K562 (cell line): ENCODE data around the gene ZNF785. TPM values are rescaled to one million over a fixed set of nuclear protein-coding genes. Genes with fewer than 3 reads are reported as not detected.

ENCODE experiments used
- ATAC-seq: fragments of 200-7000 bp; cut with Tn5 transposase; 3 replicates; pipeline ENCODE4 v1.9.1; 2020; ENCODE audit warnings: moderate library complexity
- BruUV-seq: library from RNA; stranded (reverse); fragments of 400-500 nt; replicated peaks from 2 replicates; lab custom pipeline; 2021; lab: Mats Ljungman, UMichigan
- CTCF ChIA-PET: fragments of 300-600 bp; formaldehyde crosslinking; extraction: SDS; loops from one replicate; lab custom pipeline; 2021; ENCODE audit warnings: low intra/inter-chr PET ratio; lab: Yijun Ruan, JAX
- POLR2A ChIA-PET: fragments of 300-600, 350-650 bp; sonication (Branson Sonifier 250); formaldehyde crosslinking; extraction: SDS; loops from one replicate; lab custom pipeline; 2021; ENCODE audit warnings: antibody characterized with exemption, inconsistent platforms; lab: Yijun Ruan, JAX
- DNase-seq, 4 experiments: peaks; one replicate each; pipeline versions ENCODE4 v3.0.0 to v3.0.0-alpha.2; 2011 to 2018; ENCODE audit warnings: low spot score in 3 of 4, mixed read lengths in 3 of 4; ENCODE audit errors: extremely low read depth in 1 of 4
- FAIRE-seq: peaks from 2 replicates; lab custom pipeline; 2011; peaks lifted over from hg19 to GRCh38; lab: Jason Lieb, UNC
- H2AFZ ChIP-seq: 2 replicates; pipeline ENCODE4 v1.6.0; 2011; ENCODE audit warnings: low read depth, low read length, control low read depth, inconsistent platforms
- H3K27ac ChIP-seq: fragments of 200-600 bp; 3 replicates; pipeline ENCODE4 v1.8.0; 2011; ENCODE audit warnings: low read depth, mild to moderate bottlenecking, control low read depth, inconsistent platforms, low read length, moderate library complexity, mixed read lengths; ENCODE audit errors: extremely low read depth
- H3K27me3 ChIP-seq, 2 experiments: fragments of 300-600 bp in 1 of 2; 2 replicates in 1 of 2; 3 replicates in 1 of 2; pipeline versions ENCODE4 v1.6.0 to v1.8.0; 2011; ENCODE audit warnings: inconsistent platforms in 2 of 2, low read length in 2 of 2, mild to moderate bottlenecking in 1 of 2, mixed read lengths in 1 of 2, moderate library complexity in 1 of 2; ENCODE audit not compliant: control insufficient read depth in 2 of 2, insufficient read depth in 2 of 2
- H3K36me3 ChIP-seq: fragments of 300-600 bp; 3 replicates; pipeline ENCODE4 v1.8.0; 2011; ENCODE audit warnings: mild to moderate bottlenecking, low read length, inconsistent platforms; ENCODE audit not compliant: control insufficient read depth, insufficient read depth
- H3K4me1 ChIP-seq, 2 experiments: fragments of 200-600 bp in 1 of 2; replicated peaks in 1 of 2; 2 replicates in 1 of 2; 3 replicates in 1 of 2; pipeline versions ENCODE4 v1.5.1 to v1.8.0; 2011; ENCODE audit warnings: inconsistent platforms in 2 of 2, low read length in 2 of 2, mild to moderate bottlenecking in 1 of 2, mixed read lengths in 1 of 2, moderate library complexity in 1 of 2; ENCODE audit not compliant: control insufficient read depth in 2 of 2, insufficient read depth in 2 of 2
- H3K4me2 ChIP-seq: 2 replicates; pipeline ENCODE4 v1.6.1; 2011; ENCODE audit warnings: low read length, control low read depth, inconsistent platforms, mixed read lengths; ENCODE audit not compliant: insufficient read depth
- H3K4me3 ChIP-seq: fragments of 200-600 bp; sonication (generic), shearing (Covaris generic); 2 replicates; pipeline ENCODE4 v1.5.1; 2016; ENCODE audit warnings: control low read depth, inconsistent platforms
- H3K79me2 ChIP-seq: fragments of 200-600 bp; 3 replicates; pipeline ENCODE4 v1.8.0; 2011; ENCODE audit warnings: low read length, inconsistent platforms; ENCODE audit not compliant: control insufficient read depth, insufficient read depth
- H3K9ac ChIP-seq, 2 experiments: 2 replicates each; pipeline versions ENCODE4 v1.6.0 to v1.6.1; 2011; ENCODE audit warnings: low read depth in 2 of 2, low read length in 2 of 2, control low read depth in 1 of 2, inconsistent platforms in 1 of 2, mild to moderate bottlenecking in 1 of 2, mixed read lengths in 1 of 2; ENCODE audit not compliant: insufficient read depth in 1 of 2
- H3K9me1 ChIP-seq: one replicate; pipeline ENCODE4 v1.6.0; 2011; ENCODE audit warnings: inconsistent platforms, mild to moderate bottlenecking, low read length, moderate library complexity; ENCODE audit not compliant: control insufficient read depth, insufficient read depth
- H3K9me3 ChIP-seq: replicated peaks from 2 replicates; pipeline ENCODE4 v1.5.1; 2011; ENCODE audit warnings: low read depth, low read length, inconsistent platforms; ENCODE audit not compliant: control insufficient read depth, insufficient read depth
- H4K20me1 ChIP-seq: replicated peaks from 2 replicates; pipeline ENCODE4 v1.6.1; 2011; ENCODE audit warnings: low read length, inconsistent platforms, mixed read lengths; ENCODE audit not compliant: control insufficient read depth, insufficient read depth
- CCNT2 ChIP-seq: IDR thresholded peaks from 2 replicates; pipeline ENCODE4 v1.6.1; 2011; ENCODE audit warnings: borderline replicate concordance, low read depth, mild to moderate bottlenecking, moderate library complexity, mixed read lengths, low read length; ENCODE audit not compliant: insufficient read length; ENCODE audit errors: extremely low read depth
- CHD1 ChIP-seq: fragments of 200-600 bp; sonication (generic); IDR thresholded peaks from one replicate; pipeline ENCODE4 v1.6.1; 2012; ENCODE audit warnings: mild to moderate bottlenecking, moderate library complexity, low read length, inconsistent platforms
- E2F6 ChIP-seq, 2 experiments: IDR thresholded peaks; 2 replicates each; pipeline ENCODE4 v1.6.1; 2011; ENCODE audit warnings: borderline replicate concordance in 1 of 2, control low read depth in 1 of 2, low read depth in 1 of 2, low read length in 1 of 2, mild to moderate bottlenecking in 1 of 2, mixed read lengths in 1 of 2, moderate library complexity in 1 of 2; ENCODE audit not compliant: insufficient read depth in 1 of 2, insufficient read length in 1 of 2, poor library complexity in 1 of 2, severe bottlenecking in 1 of 2; ENCODE audit errors: extremely low read depth in 1 of 2
- MAX ChIP-seq: sonication (generic); formaldehyde crosslinking; IDR thresholded peaks from 2 replicates; pipeline ENCODE4 v1.9.0; 2022; ENCODE audit warnings: mild to moderate bottlenecking, missing genetic modification reagents
- MGA ChIP-seq: fragments of 450-650 bp; IDR thresholded peaks from 2 replicates; pipeline ENCODE4 v1.6.1; 2016; ENCODE audit warnings: mild to moderate bottlenecking, moderate library complexity
- MXD1 ChIP-seq: fragments of 250-450 bp; sonication (Bioruptor Pico); IDR thresholded peaks from 2 replicates; pipeline ENCODE4 v1.8.0; 2021; ENCODE audit warnings: borderline replicate concordance, mild to moderate bottlenecking, moderate library complexity; ENCODE audit not compliant: poor library complexity, severe bottlenecking
- WGBS: fragments of 100-300 bp; shearing (Covaris generic); methylation state at CpG from one replicate; pipeline ENCODE4 v1.1.6; 2016; ENCODE audit warnings: low coverage, mixed read lengths; ENCODE audit not compliant: insufficient coverage; ENCODE audit errors: missing lambda C conversion rate; 5-methylcytosine and 5-hydroxymethylcytosine counted together
- in situ Hi-C: fragments of 300-500 bp; cut with MboI; formaldehyde crosslinking; loops from 4 replicates; pipeline ENCODE4 v1.15.0; 2018; ENCODE audit warnings: inconsistent platforms, mixed read lengths
- intact Hi-C: fragments of 100-400 bp; cut with micrococcal nuclease; formaldehyde crosslinking; loops from 2 replicates; pipeline ENCODE4 v1.14.2; 2022
- polyA plus RNA-seq, 8 experiments: library from polyadenylated mRNA; depleted of rRNA in 4 of 8; stranded (reverse) in 5 of 8; unstranded in 3 of 8; fragments of >200 nt; fragmentation: Nextera tagmentation in 2 of 8; fragmentation: Illumina TruSeq in 1 of 8; extraction: Ambion mirVana in 2 of 8; extraction: Trizol in 1 of 8; gene quantifications; 2 replicates each; pipeline versions ENCODE4 v1.2.1 to v1.2.3, GENCODE V29; 2011 to 2014; ENCODE audit warnings: inconsistent platforms in 1 of 8, missing spikeins in 1 of 8
- total RNA-seq, 7 experiments: library from RNA; depleted of rRNA in 6 of 7; stranded (reverse); fragments of >200 nt in 6 of 7; fragmentation: Illumina TruSeq in 2 of 7; extraction: Trizol in 2 of 7; gene quantifications; 2 replicates each; pipeline versions ENCODE4 v1.2.1 to v1.2.3, GENCODE V29; 2011 to 2021; ENCODE audit warnings: low replicate concordance in 1 of 7

ZNF785 gene
- total and polyA plus RNA-seq, 9 of the 15 experiments (the other 6 are each of a cell fraction or from before 2014, with no cell fraction given) = 0.64 to 11.0 (median 6.4) TPM

- FAIRE-seq (no peak), ATAC-seq (no peak), DNase-seq (peak in 2 of 4 experiments; percentile 63 to 65)
- Histone ChIP-seq H3K9ac (peak overlapping the region; percentile 91 to 97), H3K9me1 (no peaks in the 10 kb centered on the region), H3K36me3 (peaks cover 28% of the 10 kb centered on the region; the same call in 2 of the 3 replicates), H2AFZ (peak overlapping the region; percentile 73; the same call in 1 of the 2 replicates), H3K4me1 (peaks cover 26 to 63% of the 10 kb centered on the region in 2 experiments; a peak in 4 of 5 replicates), H3K27ac (peak overlapping the region; percentile 94), H3K79me2 (peaks cover 30% of the 10 kb centered on the region), H3K4me3 (peak overlapping the region; percentile 66), H3K4me2 (peak overlapping the region; percentile 83), H4K20me1 (no peaks in the 10 kb centered on the region; the same call in 1 of the 2 replicates), H3K27me3 (no peaks in the 10 kb centered on the region), H3K9me3 (no peaks in the 10 kb centered on the region; the same call in 1 of the 2 replicates)
- intact Hi-C loops = no loop called here
- WGBS = 2% methylated on average over 14 of the region's 17 CpGs
- no TSS peak for BruUV-seq
- in situ Hi-C loops = no loop called here
- ChIA-PET POLR2A (interaction anchor here (0.6 to 4.9 kb wide), 15 partner anchors 8 to 401 kb away, joined by 3 to 31 read pairs (median 5); partner anchors contain the start of genes ZNF688, ZNF747 and ZNF785), CTCF (no interaction called here)
- TF ChIP-seq MAX (CRISPR knock-in tag) = peak; percentile 60
- peak in 1 of 2 experiments; percentile 79 for TF ChIP-seq E2F6 (IDR thresholded peaks at IDR 0.05; ENCODE audit: borderline replicate concordance in 1 of 2, extremely low read depth in 1 of 2, insufficient read depth in 1 of 2, insufficient read length in 1 of 2, low read depth in 1 of 2, low read length in 1 of 2, poor library complexity in 1 of 2, severe bottlenecking in 1 of 2)
- peak; percentile 23 for TF ChIP-seq CCNT2
- peak; percentile 42; the same call in 1 of the 2 replicates for TF ChIP-seq MGA
- TF ChIP-seq CHD1 = no peak
- no peak for TF ChIP-seq MXD1 (CRISPR knock-in tag)
Observed at GRCh38 chr16:30557707-30557956, 27.9 kb downstream of the ZNF785 start.
